ENCODE measurements around the gene SSU72.

SSU72 gene

DNA sequence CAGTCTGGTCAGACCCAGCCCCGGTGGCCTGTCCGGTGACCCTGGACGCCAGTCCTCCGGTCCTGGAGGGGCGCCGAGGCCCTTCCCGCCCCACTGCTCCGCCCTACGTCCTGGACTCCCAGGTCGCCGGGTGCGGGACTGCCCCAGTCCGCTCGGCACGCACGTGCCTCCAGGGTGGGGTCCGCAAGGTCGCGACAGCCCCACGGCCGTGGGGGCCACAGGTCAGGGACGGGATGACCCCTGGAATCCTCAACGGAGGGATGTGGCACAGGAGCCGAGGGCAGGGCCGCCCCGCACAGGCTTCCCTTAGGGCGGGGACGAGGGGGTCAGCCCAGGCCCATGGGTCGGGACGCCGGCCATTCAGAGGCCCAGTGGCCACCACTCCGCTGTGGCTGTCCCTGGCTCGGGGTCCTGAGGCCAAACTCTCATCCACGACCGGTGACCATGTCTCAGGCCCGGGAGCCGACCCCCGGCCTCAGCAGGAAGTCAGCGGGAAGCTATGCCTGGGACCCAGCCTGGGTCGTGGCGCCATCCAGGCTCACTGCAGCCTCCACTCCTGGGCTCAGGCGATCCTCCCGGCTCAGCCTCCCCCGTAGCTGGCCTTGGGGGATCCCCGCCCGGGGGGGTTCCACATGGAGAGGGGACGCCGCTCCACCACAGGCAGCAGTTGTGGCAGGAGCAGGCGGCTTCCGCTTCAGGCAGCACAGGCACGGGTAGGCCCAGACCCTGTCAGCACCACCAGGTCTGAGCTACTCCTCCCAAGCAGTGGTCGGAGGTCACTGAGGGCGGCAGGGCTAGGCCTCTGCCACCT lies 33.6 kb downstream of the SSU72 start:
- no peak for DNase-seq (ENCODE audit: low read depth in 1 of 2, low spot score in 1 of 2)
- Histone ChIP-seq H3K27ac (replicated peaks) (no peak overlapping the region), H3K4me3 (replicated peaks; ENCODE audit: insufficient read depth, low read length) (no peak overlapping the region), H3K27me3 (ENCODE audit: insufficient read depth, poor library complexity, severe bottlenecking) (no peaks in the 10 kb centered on the region)
- TF ChIP-seq, protein P1, sequence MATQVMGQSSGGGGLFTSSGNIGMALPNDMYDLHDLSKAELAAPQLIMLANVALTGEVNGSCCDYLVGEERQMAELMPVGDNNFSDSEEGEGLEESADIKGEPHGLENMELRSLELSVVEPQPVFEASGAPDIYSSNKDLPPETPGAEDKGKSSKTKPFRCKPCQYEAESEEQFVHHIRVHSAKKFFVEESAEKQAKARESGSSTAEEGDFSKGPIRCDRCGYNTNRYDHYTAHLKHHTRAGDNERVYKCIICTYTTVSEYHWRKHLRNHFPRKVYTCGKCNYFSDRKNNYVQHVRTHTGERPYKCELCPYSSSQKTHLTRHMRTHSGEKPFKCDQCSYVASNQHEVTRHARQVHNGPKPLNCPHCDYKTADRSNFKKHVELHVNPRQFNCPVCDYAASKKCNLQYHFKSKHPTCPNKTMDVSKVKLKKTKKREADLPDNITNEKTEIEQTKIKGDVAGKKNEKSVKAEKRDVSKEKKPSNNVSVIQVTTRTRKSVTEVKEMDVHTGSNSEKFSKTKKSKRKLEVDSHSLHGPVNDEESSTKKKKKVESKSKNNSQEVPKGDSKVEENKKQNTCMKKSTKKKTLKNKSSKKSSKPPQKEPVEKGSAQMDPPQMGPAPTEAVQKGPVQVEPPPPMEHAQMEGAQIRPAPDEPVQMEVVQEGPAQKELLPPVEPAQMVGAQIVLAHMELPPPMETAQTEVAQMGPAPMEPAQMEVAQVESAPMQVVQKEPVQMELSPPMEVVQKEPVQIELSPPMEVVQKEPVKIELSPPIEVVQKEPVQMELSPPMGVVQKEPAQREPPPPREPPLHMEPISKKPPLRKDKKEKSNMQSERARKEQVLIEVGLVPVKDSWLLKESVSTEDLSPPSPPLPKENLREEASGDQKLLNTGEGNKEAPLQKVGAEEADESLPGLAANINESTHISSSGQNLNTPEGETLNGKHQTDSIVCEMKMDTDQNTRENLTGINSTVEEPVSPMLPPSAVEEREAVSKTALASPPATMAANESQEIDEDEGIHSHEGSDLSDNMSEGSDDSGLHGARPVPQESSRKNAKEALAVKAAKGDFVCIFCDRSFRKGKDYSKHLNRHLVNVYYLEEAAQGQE (IDR thresholded peaks at IDR 0.05; ENCODE audit: insufficient replicate concordance, low read depth), result no peak
- peak; percentile 30; the same call in 1 of the 2 replicates for TF ChIP-seq POLR2AphosphoS5 (IDR thresholded peaks at IDR 0.05; ENCODE audit: low read depth)
- TF ChIP-seq, protein P2, sequence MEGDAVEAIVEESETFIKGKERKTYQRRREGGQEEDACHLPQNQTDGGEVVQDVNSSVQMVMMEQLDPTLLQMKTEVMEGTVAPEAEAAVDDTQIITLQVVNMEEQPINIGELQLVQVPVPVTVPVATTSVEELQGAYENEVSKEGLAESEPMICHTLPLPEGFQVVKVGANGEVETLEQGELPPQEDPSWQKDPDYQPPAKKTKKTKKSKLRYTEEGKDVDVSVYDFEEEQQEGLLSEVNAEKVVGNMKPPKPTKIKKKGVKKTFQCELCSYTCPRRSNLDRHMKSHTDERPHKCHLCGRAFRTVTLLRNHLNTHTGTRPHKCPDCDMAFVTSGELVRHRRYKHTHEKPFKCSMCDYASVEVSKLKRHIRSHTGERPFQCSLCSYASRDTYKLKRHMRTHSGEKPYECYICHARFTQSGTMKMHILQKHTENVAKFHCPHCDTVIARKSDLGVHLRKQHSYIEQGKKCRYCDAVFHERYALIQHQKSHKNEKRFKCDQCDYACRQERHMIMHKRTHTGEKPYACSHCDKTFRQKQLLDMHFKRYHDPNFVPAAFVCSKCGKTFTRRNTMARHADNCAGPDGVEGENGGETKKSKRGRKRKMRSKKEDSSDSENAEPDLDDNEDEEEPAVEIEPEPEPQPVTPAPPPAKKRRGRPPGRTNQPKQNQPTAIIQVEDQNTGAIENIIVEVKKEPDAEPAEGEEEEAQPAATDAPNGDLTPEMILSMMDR (IDR thresholded peaks at IDR 0.05; ENCODE audit: insufficient read depth, low read length), result no peak
- no peak for TF ChIP-seq SPI1 (IDR thresholded peaks at IDR 0.05; ENCODE audit: borderline replicate concordance, low read depth)
- no peak for TF ChIP-seq GABPA (IDR thresholded peaks at IDR 0.05; ENCODE audit: low read depth)

DNA sequence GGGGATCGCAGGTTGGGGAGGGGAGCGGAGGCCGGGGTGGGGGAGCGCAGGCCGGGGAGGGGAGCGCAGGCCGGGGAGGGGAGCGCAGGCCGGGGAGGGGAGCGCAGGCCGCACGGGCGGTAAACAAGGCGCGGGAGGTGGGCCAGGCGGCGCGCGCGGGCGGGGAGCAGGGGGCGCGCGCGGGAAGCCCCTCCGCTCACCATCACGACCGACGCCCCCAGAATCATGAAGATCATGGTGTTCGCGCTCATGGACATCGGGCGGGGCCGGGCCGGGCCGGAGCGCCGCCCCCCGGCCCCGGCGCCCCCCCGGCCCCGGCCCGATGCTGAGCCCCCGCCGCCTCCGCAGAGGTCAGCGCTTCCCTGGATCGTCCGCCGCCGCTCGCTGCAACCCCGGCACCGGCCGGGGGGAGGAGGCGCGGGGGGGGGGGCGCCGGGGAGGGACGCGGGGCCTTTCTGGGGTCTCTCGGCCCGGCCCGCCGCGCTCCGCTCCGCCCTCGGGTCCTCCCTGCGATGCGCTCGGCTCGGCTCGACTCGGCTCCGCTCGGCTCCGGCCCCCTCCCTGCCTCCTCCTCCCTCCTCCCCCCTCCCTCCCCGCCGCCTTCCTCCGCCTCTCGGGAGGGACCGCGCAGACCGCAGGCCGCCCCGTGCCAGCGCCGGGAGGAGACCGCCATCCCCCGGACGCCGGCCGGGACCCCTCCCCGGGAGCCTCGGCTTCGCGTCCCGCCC lies 34.4 kb downstream of the SSU72 start, which contains the start of gene TMEM240:
Gene TMEM240 (minus strand): TSS at position 535 of the 728 bp plus-strand sequence. CDS start 278 bp downstream, at position 257.
- no peak for DNase-seq (ENCODE audit: low read depth in 1 of 2, low spot score in 1 of 2)
- no peak within 1 kb of the TSS for H3K4me3 ChIP-seq (replicated peaks; ENCODE audit: insufficient read depth, low read length)
- no peak within 1 kb of the TSS for H3K27ac ChIP-seq (replicated peaks)
- TF ChIP-seq POLR2AphosphoS5 (IDR thresholded peaks at IDR 0.05; ENCODE audit: low read depth) (no peak), SPI1 (IDR thresholded peaks at IDR 0.05; ENCODE audit: borderline replicate concordance, low read depth) (no peak), GABPA (IDR thresholded peaks at IDR 0.05; ENCODE audit: low read depth) (no peak)
- TF ChIP-seq, protein P2 (IDR thresholded peaks at IDR 0.05; ENCODE audit: insufficient read depth, low read length), result no peak
- TF ChIP-seq, protein P1 (IDR thresholded peaks at IDR 0.05; ENCODE audit: insufficient replicate concordance, low read depth), result no peak
- H3K27me3 ChIP-seq (ENCODE audit: insufficient read depth, poor library complexity, severe bottlenecking), result no peaks in the 10 kb centered on the region

DNA sequence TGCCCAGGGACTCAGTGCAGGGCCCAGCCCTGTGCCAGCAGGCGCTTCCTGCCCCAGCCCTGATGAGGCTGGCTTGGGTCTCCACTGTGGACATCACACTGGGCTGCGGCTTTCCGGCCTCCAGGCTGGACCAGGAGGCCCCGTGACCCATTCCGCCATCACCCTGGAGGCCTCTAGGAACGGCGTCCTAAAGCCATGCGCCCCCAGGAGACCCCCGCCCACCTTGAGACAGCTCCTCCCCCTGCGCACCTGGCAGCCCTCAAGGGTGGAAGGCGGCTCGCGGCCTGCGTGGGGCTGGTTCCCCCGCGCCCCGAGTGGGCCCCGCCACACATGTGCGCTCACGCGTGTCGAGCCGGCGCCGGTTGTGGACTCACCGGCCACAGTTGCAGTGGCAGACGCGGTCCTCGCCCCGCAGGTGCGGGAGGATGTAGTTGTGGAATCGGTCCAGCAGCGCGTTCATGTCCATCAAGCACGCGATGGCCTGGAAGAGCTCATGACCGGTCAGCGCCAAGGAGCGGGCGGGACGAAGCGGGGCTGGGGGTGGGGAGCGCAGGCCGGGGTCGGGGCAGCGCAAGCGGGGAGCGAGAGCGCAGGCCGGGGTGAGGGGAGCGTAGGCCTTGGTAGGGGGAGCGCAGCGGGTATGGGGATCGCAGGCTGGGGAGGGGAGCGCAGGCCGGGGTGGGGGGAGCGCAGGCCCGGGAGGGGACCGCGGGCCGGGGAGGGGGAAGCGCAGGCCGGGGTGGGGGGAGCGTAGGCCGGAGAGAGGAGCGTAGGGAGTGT lies 35.2 kb downstream of the SSU72 start:
- Histone ChIP-seq H3K27me3 (ENCODE audit: insufficient read depth, poor library complexity, severe bottlenecking) (no peaks in the 10 kb centered on the region), H3K4me3 (replicated peaks; ENCODE audit: insufficient read depth, low read length) (no peak overlapping the region), H3K27ac (replicated peaks) (no peak overlapping the region)
- TF ChIP-seq, protein P1 (IDR thresholded peaks at IDR 0.05; ENCODE audit: insufficient replicate concordance, low read depth), result no peak
- TF ChIP-seq POLR2AphosphoS5 (IDR thresholded peaks at IDR 0.05; ENCODE audit: low read depth), result no peak
- DNase-seq (ENCODE audit: low read depth in 1 of 2, low spot score in 1 of 2), result no peak
